Pancreas (tissue), 10 donors: ENCODE measurements around the gene CIAPIN1. TPM values are rescaled to one million over a fixed set of nuclear protein-coding genes. Genes with fewer than 3 reads are reported as not detected.

ENCODE experiments used
- ATAC-seq, 4 donors: fragments of 200-7000 bp; cut with Tn5 transposase; one replicate each; pipeline versions ENCODE4 v1.8.0 to v1.9.1; 2020; ENCODE audit warnings: mild to moderate bottlenecking in 4 of 4, moderate library complexity in 4 of 4
- DNase-seq, 6 donors: peaks; one replicate each; pipeline ENCODE4 v3.0.0-alpha.2; 2020
- FAIRE-seq: peaks from 2 replicates; lab custom pipeline; 2012; peaks lifted over from hg19 to GRCh38; lab: Jason Lieb, UNC
- H3K27ac ChIP-seq, 4 donors: fragments of 200-600 bp; sonication (generic); 1 replicate in 3 of 4; 2 replicates in 1 of 4; pipeline versions ENCODE4 v1.5.0 to v1.8.0; 2020
- H3K27me3 ChIP-seq, 4 donors: fragments of 200-600 bp; one replicate each; pipeline ENCODE4 v1.8.0; 2021
- H3K36me3 ChIP-seq, 3 donors: fragments of 200-600 bp; sonication (generic) in 1 of 3; one replicate each; pipeline versions ENCODE4 v1.5.0 to v1.8.0; 2020 to 2021
- H3K4me1 ChIP-seq, 3 donors: fragments of 200-600 bp; one replicate each; pipeline ENCODE4 v1.8.0; 2021
- H3K4me3 ChIP-seq, 4 donors: fragments of 200-600 bp; sonication (generic) in 2 of 4; one replicate each; pipeline versions ENCODE4 v1.5.0 to v1.8.0; 2020 to 2021
- H3K9me3 ChIP-seq, 4 donors: fragments of 200-600 bp; one replicate each; pipeline ENCODE4 v1.8.0; 2021
- CTCF ChIP-seq, 4 donors: fragments of 200-600 bp; sonication (generic) in 3 of 4; IDR thresholded peaks; one replicate each; pipeline versions ENCODE4 v1.5.0 to v1.8.0; 2021; ENCODE audit warnings: antibody characterized with exemption in 4 of 4
- WGBS, 2 donors: extraction: QIAGEN DNeasy Blood & Tissue Kit; methylation state at CpG; one replicate each; pipeline ENCODE4 v1.1.7; 2013; 5-methylcytosine and 5-hydroxymethylcytosine counted together
- intact Hi-C, 3 donors: fragments of 100-400 bp; cut with DNase I; formaldehyde crosslinking; loops; one replicate each; pipeline versions ENCODE4 v1.11.1 to v1.14.2; 2022
- polyA plus RNA-seq, 2 donors: library from polyadenylated mRNA; stranded (reverse); fragments of 200-250 nt; gene quantifications; one replicate each; pipeline ENCODE4 v1.2.3, GENCODE V29; 2013
- total RNA-seq, 6 donors: library from RNA; stranded (reverse); fragmentation: NEBNext Ultra II Directional in 4 of 6; extraction: Animal tissue kit (Norgen Biotek cat#: 25700) in 4 of 6; gene quantifications; one replicate each; pipeline versions ENCODE4 v1.2.1 to v1.2.4, GENCODE V29; 2021 to 2023
- donor health status: healthy with polysubstance abuse.
- donor health status: DM: no; HTN: no; CAD: no; lungs with moderate emphysema.
- donor health status: DM: no; HTN: no; CAD: no.
- donor health status: control.
- donor health status: control.
- donor health status: Bipolar disorder and iron deficiency.
- donor health status: DM: yes; HTN: yes; CAD: no.
- donor health status: DM: no; HTN: no; CAD: no.
- donor health status: DM: no; HTN: no; CAD: no.
- donor health status: DM: yes; HTN: yes; CAD: no.

Gene CIAPIN1
- total RNA-seq (10 to 100 TPM; 14.5 to 20.9 (median 17.2) TPM), polyA plus RNA-seq (10 to 100 TPM; 11.6 to 23.8 TPM)

- TF ChIP-seq CTCF (IDR thresholded peaks at IDR 0.05): no peak
- Histone ChIP-seq H3K4me1 (peaks cover 0 to 22% (median 11%) of the 10 kb centered on the region in 3 donors), H3K4me3 (peak within 1 kb of the TSS; percentile 76 to 98 (median 88)), H3K27ac (peak within 1 kb of the TSS; percentile 61 to 86 (median 76)), H3K9me3 (no peaks in the 10 kb centered on the region), H3K27me3 (no peaks in the 10 kb centered on the region), H3K36me3 (peaks cover 0 to 4% (median 4%) of the 10 kb centered on the region in 3 donors)
- WGBS, 2 donors: 1% methylated on average over 33 to 68 of the region's 68 CpGs
- DNase-seq (peak; percentile 94 to 98 (median 96)), ATAC-seq (peak; percentile 99 to 100 (median 99)), FAIRE-seq (no peak)
- intact Hi-C loops: no loop called here
These were observed at the start of gene CIAPIN1, which contains the start of gene COQ9 for GRCh38 chr16:57447186-57447962. CIAPIN1 (minus strand) TSS chr16:57447385; CDS start chr16:57440928, 6,457 bp downstream. COQ9 (plus strand) TSS chr16:57447479; CDS start chr16:57447506, 27 bp downstream.

GRCh38 chr16:57493767-57494166, 46.6 kb upstream of the CIAPIN1 start:
- Histone ChIP-seq H3K9me3 (no peaks in the 10 kb centered on the region), H3K36me3 (no peaks in the 10 kb centered on the region), H3K27me3 (no peaks in the 10 kb centered on the region), H3K27ac (no peak overlapping the region), H3K4me3 (no peak overlapping the region), H3K4me1 (no peaks in the 10 kb centered on the region)
- no peak for TF ChIP-seq CTCF (IDR thresholded peaks at IDR 0.05)
- no peak for DNase-seq
- no peak for ATAC-seq
- FAIRE-seq: no peak
- intact Hi-C loops: no loop called here
- 88 to 89% methylated on average over 4 of the region's 4 CpGs for WGBS, 2 donors

- TF ChIP-seq CTCF (IDR thresholded peaks at IDR 0.05): no peak
- ATAC-seq: no peak
- intact Hi-C loops: no loop called here
- no peak for FAIRE-seq
- DNase-seq: no peak
- no peaks in the 10 kb centered on the region for H3K36me3 ChIP-seq
- no peaks in the 10 kb centered on the region for H3K9me3 ChIP-seq
- H3K4me3 ChIP-seq: no peak overlapping the region
- H3K4me1 ChIP-seq: peaks cover 0 to 7% (median 6%) of the 10 kb centered on the region in 3 donors
- no peak overlapping the region for H3K27ac ChIP-seq
- 90 to 96% methylated on average over 5 of the region's 5 CpGs for WGBS, 2 donors
- no peaks in the 10 kb centered on the region for H3K27me3 ChIP-seq
These were observed 42.0 kb upstream of the CIAPIN1 start for GRCh38 chr16:57489229-57489628.

- 94 to 95% methylated on average over 8 of the region's 8 CpGs for WGBS, 2 donors
- Histone ChIP-seq H3K9me3 (no peaks in the 10 kb centered on the region), H3K4me1 (peaks cover 0 to 7% (median 6%) of the 10 kb centered on the region in 3 donors), H3K36me3 (no peaks in the 10 kb centered on the region), H3K27ac (no peak overlapping the region), H3K4me3 (peak overlapping the region in 2 of 4 donors; percentile 79 to 81), H3K27me3 (no peaks in the 10 kb centered on the region)
- DNase-seq: peak in 1 of 6 donors; percentile 34
- peak in 1 of 4 donors; percentile 9 for ATAC-seq
- no peak for TF ChIP-seq CTCF (IDR thresholded peaks at IDR 0.05)
- no peak for FAIRE-seq
- intact Hi-C loops: no loop called here
These were observed 40.0 kb upstream of the CIAPIN1 start for GRCh38 chr16:57486858-57487834.
